CD4-positive, alpha-beta T cell (primary cell): ENCODE measurements around the gene RNF169. TPM values are rescaled to one million over a fixed set of nuclear protein-coding genes. Genes with fewer than 3 reads are reported as not detected.
"Not testable (repeated sequence)": the region's sequence is repeated elsewhere in the genome, so short reads cannot be mapped to it uniquely, and the experiment has no call there.

Source experiments
- ATAC-seq: fragments of 200-7000 bp; cut with Tn5 transposase; one replicate; pipeline ENCODE4 v1.10.0; 2022; ENCODE audit warnings: mild to moderate bottlenecking; ENCODE audit not compliant: poor library complexity
- CTCF ChIA-PET: fragments of 350-600 bp; sonication (Branson Sonifier 250); formaldehyde crosslinking; loops from one replicate; lab custom pipeline; 2021; ENCODE audit warnings: antibody characterized with exemption, inconsistent platforms; lab: Charles Lee
- POLR2A ChIA-PET: fragments of 350-600 bp; sonication (Branson Sonifier 250); formaldehyde crosslinking; loops from one replicate; lab custom pipeline; 2021; ENCODE audit warnings: antibody characterized with exemption, inconsistent platforms; lab: Charles Lee
- DNase-seq, 14 experiments: peaks; one replicate each; pipeline ENCODE4 v3.0.0-alpha.2; 2013 to 2020; ENCODE audit warnings: mixed read lengths in 2 of 14
- H3K27ac ChIP-seq, 2 donors: one replicate each; pipeline versions ENCODE4 v1.5.1 to v1.7.0; 2013; ENCODE audit warnings: low read length in 2 of 2, low read depth in 1 of 2, mild to moderate bottlenecking in 1 of 2
- H3K27me3 ChIP-seq, 2 experiments: 1 replicate in 1 of 2; 2 replicates in 1 of 2; pipeline versions ENCODE4 v1.6.1 to v1.7.0; 2013; ENCODE audit warnings: low read length in 2 of 2, control low read depth in 1 of 2, mild to moderate bottlenecking in 1 of 2, moderate library complexity in 1 of 2; ENCODE audit not compliant: insufficient read depth in 2 of 2, control insufficient read depth in 1 of 2
- H3K36me3 ChIP-seq: one replicate; pipeline ENCODE4 v1.6.1; 2013; ENCODE audit warnings: low read length, control low read depth; ENCODE audit not compliant: insufficient read depth
- H3K4me1 ChIP-seq: one replicate; pipeline ENCODE4 v1.6.1; 2013; ENCODE audit warnings: low read length, control low read depth; ENCODE audit not compliant: insufficient read depth
- H3K4me3 ChIP-seq: one replicate; pipeline ENCODE4 v1.5.1; 2013; ENCODE audit warnings: mild to moderate bottlenecking, low read length, moderate library complexity
- H3K9me3 ChIP-seq, 2 experiments: 1 replicate in 1 of 2; 2 replicates in 1 of 2; pipeline versions ENCODE4 v1.6.1 to v1.7.0; 2013; ENCODE audit warnings: low read length in 2 of 2, mild to moderate bottlenecking in 2 of 2, control low read depth in 1 of 2, moderate library complexity in 1 of 2; ENCODE audit not compliant: control insufficient read depth in 1 of 2, insufficient read depth in 1 of 2
- H3K27ac Mint-ChIP-seq: one replicate; pipeline ENCODE4 v1.8.0; 2020; ENCODE audit warnings: mixed read lengths
- H3K27me3 Mint-ChIP-seq: one replicate; pipeline ENCODE4 v1.8.0; 2021; ENCODE audit warnings: mixed read lengths
- H3K36me3 Mint-ChIP-seq: one replicate; pipeline ENCODE4 v1.8.0; 2021; ENCODE audit warnings: low read depth, mixed read lengths
- H3K4me1 Mint-ChIP-seq: one replicate; pipeline ENCODE4 v1.8.0; 2021; ENCODE audit warnings: low read depth, mixed read lengths
- H3K4me3 Mint-ChIP-seq: one replicate; pipeline ENCODE4 v1.8.0; 2020; ENCODE audit warnings: mild to moderate bottlenecking, mixed read lengths
- H3K9me3 Mint-ChIP-seq: one replicate; pipeline ENCODE4 v1.8.0; 2020; ENCODE audit warnings: mixed read lengths
- CTCF ChIP-seq: fragments of 200-600 bp; IDR thresholded peaks from one replicate; pipeline ENCODE4 v1.8.0; 2022; ENCODE audit warnings: antibody characterized with exemption, mild to moderate bottlenecking
- intact Hi-C, 2 experiments: fragments of 100-400 bp; cut with DNase I in 1 of 2; cut with micrococcal nuclease in 1 of 2; formaldehyde crosslinking; loops; one replicate each; pipeline versions ENCODE4 v1.15.1 to v1.9.0; 2023 to 2025; cut with DNase I, micrococcal nuclease
- total RNA-seq, 174 experiments: library from RNA in 2 of 174; stranded (reverse) in 2 of 174; gene quantifications; one replicate each; pipeline ENCODE4 v1.2.3 and lab custom pipeline; 2021 to 2026

Gene RNF169
- total RNA-seq, 2 experiments from 2014 or later, result 15.2 to 15.5 TPM

GRCh38 chr11:74756571-74756970 is 7.9 kb downstream of the RNF169 start:
- Mint-ChIP-seq H3K4me1 (peaks cover 35% of the 10 kb centered on the region), H3K9me3 (peaks cover 4% of the 10 kb centered on the region), H3K36me3 (peaks cover 18% of the 10 kb centered on the region), H3K4me3 (no peak overlapping the region), H3K27ac (no peak overlapping the region), H3K27me3 (no peaks in the 10 kb centered on the region)
- Histone ChIP-seq H3K27ac (no peak overlapping the region), H3K27me3 (no peaks in the 10 kb centered on the region), H3K4me1 (no peaks in the 10 kb centered on the region), H3K4me3 (no peak overlapping the region), H3K9me3 (no peaks in the 10 kb centered on the region), H3K36me3 (no peaks in the 10 kb centered on the region)
- ATAC-seq, result no peak
- TF ChIP-seq CTCF, result no peak
- CTCF ChIA-PET, result no interaction called here
- intact Hi-C loops, result no loop called here
- no peak for DNase-seq
- POLR2A ChIA-PET, result no interaction called here

- Histone ChIP-seq H3K4me3 (no peak overlapping the region), H3K9me3 (no peaks in the 10 kb centered on the region), H3K27me3 (no peaks in the 10 kb centered on the region), H3K27ac (no peak overlapping the region), H3K4me1 (peaks cover 14% of the 10 kb centered on the region), H3K36me3 (no peaks in the 10 kb centered on the region)
- no peak for TF ChIP-seq CTCF
- CTCF ChIA-PET, result no interaction called here
- POLR2A ChIA-PET, result interaction anchor here (0.7 kb wide), 1 partner anchor 52 kb away, joined by 3 read pairs; no protein-coding TSS in a partner anchor
- H3K36me3 Mint-ChIP-seq, result peaks cover 25% of the 10 kb centered on the region
- DNase-seq (no peak), ATAC-seq (no peak)
- H3K4me1 Mint-ChIP-seq, result peaks cover 41% of the 10 kb centered on the region
- no peak overlapping the region for H3K27ac Mint-ChIP-seq
- no peak overlapping the region for H3K4me3 Mint-ChIP-seq
- intact Hi-C loops, result no loop called here
- no peaks in the 10 kb centered on the region for H3K9me3 Mint-ChIP-seq
- H3K27me3 Mint-ChIP-seq, result no peaks in the 10 kb centered on the region
Measured at GRCh38 chr11:74766905-74767304, 18.3 kb downstream of the RNF169 start.

GRCh38 chr11:74768172-74768651 is 19.6 kb downstream of the RNF169 start:
- H3K27me3 Mint-ChIP-seq, H3K27me3 ChIP-seq, H3K36me3 ChIP-seq, H3K9me3 ChIP-seq, POLR2A ChIA-PET, intact Hi-C loops, H3K4me3 Mint-ChIP-seq, H3K27ac ChIP-seq, H3K9me3 Mint-ChIP-seq, ATAC-seq, H3K4me3 ChIP-seq: not testable (repeated sequence)
- peaks cover 14% of the 10 kb centered on the region for H3K4me1 ChIP-seq
- DNase-seq, result peak in 2 of 14 experiments; percentile 17 to 29
- Mint-ChIP-seq H3K4me1 (peaks cover 43% of the 10 kb centered on the region), H3K36me3 (peaks cover 14% of the 10 kb centered on the region), H3K27ac (peak overlapping the region; percentile 24)
- CTCF ChIA-PET, result interaction anchor here (0.7 kb wide), 1 partner anchor 145 kb away, joined by 3 read pairs; no protein-coding TSS in a partner anchor
